Dedifferentiated amniotic fluid mesenchymal stem cell (primary cell): ENCODE results near the gene TECPR2.

ENCODE experiments used
- DNase-seq: peaks from one replicate; pipeline ENCODE4 v3.0.0-alpha.2; 2016; ENCODE audit errors: extremely low spot score

TECPR2 gene

DNA sequence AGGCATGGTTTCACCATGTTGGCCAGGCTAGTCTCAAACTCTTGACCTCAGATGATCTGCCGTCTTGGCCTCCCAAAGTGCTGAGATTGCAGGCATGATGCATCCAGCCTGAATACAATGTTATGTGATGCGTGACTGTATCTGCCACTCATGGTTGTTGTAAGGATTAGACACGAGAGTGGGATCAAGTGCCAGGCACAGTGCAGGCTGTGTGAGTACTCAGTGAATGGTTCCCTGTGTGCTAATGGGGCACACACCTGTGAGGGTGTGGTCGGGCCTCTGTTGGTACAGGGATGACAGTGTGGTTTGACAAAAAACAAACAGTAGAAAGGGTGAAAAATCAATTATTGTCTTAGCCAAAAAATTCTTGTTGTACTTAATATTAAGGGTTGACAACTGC, 61.8 kb downstream of the TECPR2 start:
- no peak for DNase-seq

DNA sequence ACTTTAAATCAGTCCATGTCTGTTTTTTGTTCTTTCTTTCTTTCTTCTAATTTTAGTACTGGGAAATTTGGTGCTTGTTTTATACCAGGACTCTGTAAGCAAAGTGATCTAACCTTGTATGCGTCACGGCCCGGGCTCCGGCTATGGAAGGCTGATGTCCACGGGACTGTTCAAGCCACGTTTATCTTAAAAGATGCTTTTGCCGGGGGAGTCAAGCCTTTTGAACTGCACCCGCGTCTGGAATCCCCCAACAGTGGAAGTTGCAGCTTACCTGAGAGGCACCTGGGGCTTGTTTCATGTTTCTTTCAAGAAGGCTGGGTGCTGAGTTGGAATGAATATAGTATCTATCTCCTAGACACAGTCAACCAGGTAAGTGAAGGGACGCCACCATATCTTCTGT, 62.2 kb downstream of the TECPR2 start:
- DNase-seq, result no peak

DNA sequence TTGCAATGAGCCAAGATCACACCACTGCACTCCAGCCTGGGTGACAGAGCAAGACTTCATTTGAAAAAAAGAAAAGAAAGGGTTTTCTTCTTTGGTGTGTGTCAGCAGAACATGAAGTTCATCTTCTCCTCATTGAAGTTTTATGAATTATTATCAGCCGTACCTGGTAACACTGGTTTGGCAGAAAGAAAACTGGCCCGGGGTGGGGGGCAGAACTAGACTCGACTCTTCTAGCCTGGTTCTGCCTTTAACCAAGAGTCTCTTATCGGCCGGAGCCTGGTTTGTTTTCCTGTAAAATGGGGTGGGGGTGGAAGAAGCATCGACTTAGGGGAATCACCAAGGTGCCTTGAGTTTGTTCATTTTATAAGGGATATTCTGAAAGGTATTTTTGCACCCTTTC, 64.1 kb downstream of the TECPR2 start:
- DNase-seq, result no peak

DNA sequence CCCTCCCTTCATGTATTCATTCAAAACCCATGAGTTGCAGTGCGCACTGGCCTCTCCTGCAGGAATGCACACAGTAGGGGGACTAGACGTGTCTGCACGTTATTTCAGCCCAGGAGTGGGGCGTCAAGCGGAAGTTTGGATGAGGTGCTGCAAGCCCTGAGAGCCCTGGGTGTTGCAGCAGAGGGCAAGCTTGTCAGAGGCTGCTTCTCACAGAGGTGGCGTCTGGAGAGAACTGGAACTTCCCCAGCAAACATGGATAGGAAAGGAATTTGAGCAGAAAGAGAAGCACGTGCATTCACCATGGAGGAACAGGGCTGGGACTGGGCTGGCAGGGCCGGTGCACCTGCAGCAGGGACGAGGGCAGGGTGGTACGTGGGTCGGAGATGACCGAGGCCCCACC, 64.9 kb downstream of the TECPR2 start:
- no peak for DNase-seq

DNA sequence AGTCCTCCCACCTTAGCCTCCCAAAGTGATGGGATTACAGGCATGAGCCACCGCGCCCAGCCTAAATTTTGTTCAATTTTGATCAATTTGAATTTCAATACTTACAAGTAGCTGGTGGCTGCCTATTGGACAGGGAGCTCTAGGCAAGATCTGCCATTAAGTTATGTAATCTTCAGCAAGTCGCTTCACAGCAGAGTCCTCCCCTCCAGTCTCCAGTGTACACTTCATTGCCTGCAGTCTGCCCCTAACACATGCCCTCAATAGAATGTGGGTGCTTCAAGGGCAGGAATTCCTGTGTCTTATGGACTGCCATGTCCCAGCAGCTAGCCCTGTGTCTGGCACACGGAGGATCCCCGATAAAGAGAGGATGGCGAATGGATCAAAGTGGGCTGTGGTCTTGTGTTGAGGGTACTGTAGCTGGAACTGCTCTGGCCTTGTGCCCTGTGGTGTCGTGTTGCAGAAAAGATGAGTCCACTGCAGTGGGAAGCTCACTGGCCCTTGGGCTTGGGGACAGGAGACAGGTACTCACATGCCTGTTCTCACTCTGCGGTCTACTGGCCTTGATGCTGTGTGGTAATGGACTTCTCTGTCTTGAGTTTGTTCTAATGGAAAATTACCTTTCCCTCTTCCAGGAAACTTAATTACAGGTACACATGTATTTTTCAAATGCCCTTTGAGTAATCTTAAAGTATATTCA, 67.6 kb downstream of the TECPR2 start:
- DNase-seq, result no peak

DNA sequence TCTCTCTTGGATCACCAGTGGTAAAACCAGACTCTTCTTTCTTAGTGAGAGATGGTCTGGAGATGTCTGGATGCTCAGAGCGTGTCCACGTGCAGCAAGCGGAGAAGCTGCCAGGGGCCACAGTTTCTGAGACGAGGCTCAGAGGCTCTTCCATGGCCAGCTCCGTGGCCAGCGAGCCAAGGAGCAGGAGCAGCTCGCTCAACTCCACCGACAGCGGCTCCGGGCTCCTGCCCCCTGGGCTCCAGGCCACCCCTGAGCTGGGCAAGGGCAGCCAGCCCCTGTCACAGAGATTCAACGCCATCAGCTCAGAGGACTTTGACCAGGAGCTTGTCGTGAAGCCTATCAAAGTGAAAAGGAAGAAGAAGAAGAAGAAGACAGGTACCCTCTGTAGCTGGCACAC, 69.0 kb downstream of the TECPR2 start:
- DNase-seq, result no peak

DNA sequence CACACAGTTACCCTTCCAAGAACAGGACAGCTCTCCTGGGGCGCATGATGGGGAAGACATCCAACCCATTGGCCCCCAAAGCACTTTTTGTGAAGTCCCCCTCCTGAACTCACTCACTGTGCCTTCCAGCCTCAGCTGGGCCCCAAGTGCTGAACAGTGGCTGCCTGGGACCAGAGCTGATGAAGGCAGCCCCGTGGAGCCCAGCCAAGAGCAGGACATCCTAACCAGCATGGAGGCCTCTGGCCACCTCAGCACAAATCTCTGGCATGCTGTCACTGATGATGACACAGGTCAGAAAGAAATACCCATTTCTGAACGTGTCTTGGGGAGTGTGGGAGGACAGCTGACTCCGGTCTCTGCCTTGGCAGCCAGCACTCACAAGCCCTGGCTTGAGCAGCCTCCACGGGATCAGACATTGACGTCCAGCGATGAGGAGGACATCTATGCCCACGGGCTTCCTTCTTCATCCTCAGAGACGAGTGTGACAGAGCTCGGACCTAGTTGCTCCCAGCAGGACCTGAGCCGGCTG, 72.0 kb downstream of the TECPR2 start:
- DNase-seq, result no peak

DNA sequence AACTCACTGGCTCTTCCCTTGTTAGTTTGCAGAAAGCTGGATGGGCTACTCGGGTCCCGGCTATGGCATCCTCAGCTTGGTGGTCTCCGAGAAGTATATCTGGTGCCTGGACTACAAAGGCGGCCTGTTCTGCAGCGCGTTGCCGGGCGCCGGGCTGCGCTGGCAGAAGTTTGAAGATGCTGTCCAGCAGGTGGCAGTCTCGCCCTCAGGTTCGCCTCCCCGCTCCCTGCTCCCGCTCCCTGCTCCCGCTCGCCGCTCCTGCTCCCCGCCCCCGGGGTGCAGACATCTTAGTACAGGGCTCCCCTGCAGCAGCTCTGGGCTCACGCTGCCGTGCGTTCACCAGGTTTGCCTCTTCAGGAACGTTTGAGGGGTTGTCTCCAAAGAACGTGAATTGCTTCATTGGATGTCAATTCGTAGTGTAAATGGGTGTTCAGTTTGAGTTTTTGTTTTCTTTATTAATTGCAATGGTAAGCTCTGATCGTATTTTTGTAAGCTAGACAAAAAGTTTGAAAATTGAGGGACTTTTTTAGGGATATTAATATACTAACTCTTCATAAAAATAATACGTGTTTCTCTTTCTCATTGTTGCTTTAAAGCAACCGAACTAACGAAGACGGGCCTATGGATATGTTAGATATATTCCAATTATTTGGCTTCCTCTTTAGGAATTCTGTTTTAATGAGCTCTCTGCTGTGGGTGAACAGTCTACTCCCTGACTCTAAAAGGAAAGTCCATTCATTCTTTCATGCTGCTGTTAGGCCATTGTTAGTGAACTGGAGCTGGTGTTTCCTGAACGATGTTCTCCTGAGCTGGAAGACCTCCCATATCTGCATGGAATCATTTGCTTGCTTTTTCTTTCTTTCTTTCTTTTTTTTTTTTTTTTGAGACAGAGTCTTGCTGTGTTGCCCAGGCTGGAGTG, 75.5 kb downstream of the TECPR2 start:
- peak; percentile 56 for DNase-seq

DNA sequence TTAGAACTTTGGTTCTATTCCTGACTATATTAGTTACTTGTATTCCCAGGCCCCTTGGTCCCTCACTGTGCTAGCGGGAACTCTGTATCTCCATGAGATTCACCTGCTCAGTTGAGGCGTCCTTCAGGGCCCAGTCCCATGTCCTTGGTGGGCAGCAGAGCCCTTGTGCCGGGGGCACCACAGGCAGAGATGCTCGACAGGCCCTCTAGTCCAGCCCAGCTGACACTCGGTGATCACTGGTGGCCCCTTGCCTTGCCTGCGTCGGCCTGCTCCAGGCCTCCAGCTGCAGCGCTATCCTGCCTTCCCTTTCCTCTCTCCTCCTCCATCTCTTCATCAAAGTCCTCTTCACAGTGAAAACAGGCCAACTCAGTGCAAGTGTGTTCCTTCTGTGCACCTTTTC, 76.8 kb downstream of the TECPR2 start:
- no peak for DNase-seq

DNA sequence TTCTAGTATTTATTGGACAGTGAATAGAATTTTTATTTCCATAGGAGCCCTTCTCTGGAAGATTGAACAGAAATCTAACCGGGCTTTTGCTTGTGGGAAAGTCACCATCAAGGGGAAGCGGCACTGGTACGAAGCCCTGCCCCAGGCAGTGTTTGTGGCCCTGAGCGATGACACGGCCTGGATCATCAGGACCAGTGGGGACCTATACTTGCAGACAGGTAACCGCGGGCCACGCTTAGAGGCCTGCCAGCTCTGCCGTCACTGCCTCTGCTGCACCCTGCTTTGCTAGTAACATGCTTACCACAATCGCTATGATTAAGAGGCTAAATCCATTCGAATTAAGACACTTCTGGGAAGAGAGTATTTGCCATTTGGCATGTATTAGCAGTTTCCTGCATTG, 77.7 kb downstream of the TECPR2 start:
- DNase-seq, result no peak

DNA sequence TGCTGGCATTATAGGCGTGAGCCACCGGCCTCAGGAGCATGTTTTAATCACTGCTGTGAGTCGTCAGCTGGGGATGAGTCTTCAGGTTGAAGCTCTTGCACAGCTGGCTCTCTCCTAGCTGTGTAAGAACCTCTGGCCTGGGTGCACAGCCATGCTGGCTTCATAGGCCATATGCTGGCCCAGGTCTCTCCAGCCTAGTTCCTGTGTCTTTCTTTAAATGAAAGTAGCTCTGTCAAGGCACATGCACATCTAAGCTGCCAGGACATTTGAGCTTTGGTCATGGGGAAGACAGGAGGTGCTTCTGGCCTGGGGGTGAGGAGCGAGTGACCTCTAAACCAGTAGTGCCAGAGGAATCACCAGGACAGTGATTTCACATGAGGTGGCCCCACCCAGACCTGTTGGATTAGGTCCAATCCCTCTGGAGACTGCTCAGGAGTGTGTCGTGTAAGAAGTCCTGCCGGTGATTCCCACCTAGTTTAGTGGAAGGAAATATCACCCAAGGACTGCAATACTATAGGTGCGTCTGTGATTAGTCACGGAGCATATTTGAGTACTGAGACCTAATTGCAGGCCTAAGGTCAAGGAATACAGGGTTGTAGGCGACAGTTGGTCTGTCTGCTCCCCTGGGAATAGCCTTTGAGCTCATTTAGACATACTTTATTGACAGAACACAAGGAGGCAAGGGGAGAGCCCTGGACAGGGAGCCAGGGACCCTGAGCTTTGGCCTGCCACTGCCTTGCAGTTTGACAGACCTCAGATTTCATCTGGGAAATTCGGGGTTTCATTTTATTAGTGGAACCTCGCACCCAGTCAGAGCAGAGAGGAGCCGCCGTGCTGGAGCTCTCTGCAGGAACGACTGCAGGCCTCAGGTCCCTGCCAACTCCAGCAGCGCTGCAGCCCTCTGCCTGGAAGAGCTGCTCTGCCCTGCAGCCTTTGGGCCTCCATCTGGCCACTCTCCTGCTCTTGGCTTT, 79.8 kb downstream of the TECPR2 start:
- DNase-seq, result no peak

DNA sequence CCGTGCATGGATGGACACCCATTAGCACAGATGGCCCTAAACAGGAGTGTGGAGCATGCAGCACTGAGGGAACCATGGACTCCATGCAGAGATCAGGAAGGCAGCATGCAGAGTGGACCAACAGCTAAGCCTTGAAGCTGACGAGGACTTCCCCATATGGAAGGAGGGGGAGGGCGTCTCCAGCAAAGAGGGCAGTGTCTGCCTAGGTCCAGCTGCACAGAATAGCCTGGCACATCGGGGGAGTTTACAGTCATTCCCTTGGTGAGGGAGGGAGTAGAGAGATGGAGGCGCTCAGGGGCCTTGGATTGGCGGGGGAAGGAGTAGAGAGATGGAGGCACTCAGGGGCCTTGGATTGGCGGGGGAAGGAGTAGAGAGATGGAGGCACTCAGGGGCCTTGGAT, 82.3 kb downstream of the TECPR2 start:
- no peak for DNase-seq

DNA sequence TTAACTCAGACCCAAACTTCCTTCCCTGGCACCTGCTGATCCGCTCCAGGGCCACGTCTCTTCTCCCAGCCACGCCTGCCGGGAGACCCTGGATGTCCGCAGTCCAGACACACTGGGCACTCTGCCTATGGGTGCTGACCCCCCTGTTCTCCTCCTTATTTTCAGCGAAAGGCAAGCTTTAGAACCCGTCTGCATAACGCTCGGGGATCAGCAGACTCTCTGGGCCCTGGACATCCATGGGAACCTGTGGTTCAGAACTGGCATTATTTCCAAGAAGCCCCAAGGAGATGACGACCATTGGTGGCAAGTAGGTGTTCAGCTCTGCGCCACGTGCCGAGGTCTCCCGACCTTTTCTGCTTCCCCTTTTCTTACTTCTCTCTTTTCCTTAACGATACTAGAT, 82.9 kb downstream of the TECPR2 start:
- no peak for DNase-seq

DNA sequence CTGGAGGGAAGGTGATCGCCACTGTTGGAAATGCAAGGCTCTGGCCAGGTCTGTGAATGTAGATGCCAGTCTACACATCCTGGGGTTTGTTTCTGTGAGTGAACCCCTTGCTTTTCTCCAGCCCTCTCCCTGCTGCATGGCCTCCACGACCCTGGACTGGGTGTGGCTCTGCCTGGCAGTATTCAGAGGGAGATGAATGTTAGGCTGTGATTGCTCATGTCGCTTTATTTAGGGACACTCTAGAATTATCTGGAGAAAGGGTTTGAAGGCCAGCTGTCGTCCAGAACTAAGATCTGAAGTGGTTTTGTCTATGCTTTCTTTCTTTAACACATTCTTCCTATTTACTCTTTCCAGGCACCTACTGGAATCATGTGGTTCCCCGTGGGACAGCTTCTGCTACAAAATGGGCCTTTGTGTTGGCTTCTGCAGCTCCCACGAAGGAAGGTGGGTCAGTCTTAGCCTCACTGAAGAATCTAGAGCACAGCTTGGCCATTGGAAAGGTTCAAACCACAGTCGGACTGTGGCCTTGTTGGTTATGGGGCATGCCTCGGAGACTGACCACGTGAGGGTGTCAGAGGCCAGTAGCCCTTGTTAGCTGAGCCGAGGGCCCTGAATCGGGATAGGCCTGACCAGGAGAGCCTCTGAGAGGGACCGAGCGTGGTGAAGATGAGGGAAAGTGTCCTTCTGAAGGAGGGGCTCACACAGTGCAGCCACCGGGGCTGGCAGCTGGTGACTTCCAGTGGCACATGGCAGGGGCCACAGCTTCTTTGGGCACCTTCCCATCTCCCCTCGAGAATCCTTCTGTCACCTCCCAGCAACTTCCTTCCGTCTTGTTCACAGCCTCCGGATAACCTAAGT, 87.7 kb downstream of the TECPR2 start:
- no peak for DNase-seq

DNA sequence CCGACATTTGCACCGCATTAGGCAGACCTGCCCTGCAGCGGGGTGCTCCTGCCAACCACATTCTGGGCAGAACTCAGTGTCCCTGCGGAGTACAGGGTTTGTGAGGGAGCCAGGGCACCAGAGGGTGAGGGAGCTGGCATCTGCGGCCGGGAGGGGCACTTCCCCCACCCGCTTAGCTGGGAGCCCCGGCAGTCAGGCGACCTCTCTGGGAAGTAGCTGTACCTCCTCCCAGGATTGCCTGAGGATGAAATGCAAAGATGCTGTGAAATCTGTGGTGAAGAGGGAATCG, 88.3 kb downstream of the TECPR2 start:
- no peak for DNase-seq

DNA sequence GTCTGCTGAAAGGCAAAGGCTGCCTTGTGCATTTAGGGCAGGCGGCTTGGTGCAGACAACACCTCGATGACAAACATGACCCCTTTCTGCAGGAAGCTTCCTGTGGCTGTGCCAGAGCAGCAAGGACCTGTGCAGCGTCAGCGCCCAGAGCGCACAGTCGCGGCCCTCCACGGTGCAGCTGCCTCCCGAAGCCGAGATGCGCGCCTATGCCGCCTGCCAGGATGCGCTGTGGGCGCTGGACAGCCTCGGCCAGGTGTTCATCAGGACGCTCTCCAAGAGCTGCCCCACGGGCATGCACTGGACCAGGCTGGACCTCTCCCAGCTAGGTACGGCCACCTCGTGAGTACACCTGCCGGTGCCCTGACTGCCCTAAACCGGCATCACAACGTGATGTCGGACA, 89.6 kb downstream of the TECPR2 start:
- DNase-seq, result no peak

DNA sequence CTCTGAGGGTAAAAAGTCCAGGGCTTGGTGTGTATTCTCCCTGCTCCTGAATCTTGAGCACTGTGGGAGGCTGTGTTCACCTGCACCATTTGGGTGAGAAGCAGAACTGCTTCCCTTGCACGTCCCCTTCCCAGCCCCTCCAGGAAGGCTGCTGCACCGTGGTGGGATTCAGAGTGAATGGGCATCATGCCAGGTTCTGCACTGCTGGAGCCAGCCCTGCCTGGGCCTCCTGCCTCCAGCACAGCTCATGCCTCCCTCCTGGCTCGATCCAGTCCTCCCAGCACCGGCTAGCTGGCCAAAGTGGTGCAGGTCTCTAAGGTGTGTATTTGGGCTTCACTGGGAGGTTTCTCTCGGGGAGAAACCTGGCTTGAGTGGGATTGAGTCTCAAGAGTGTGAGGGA, 92.0 kb downstream of the TECPR2 start:
- DNase-seq, result no peak

DNA sequence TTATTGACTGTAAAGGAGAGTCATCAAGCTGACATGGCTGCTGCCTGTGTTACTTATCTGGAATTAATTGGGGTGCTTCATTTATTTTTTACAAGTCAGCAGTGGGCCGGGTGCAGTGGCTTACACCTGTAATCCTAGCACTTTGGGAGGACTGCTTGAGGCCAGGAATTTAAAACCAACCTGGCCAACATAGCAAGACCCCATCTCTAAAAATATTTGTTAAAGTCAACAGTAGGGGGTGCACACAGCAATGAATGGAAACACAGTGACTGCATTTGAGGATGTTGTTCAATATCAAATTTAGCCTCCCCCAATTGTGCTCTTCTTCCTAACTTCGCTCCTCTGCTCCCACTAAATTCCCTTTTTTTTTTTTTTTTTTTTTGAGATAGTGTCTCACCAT, 94.8 kb downstream of the TECPR2 start:
- no peak for DNase-seq

DNA sequence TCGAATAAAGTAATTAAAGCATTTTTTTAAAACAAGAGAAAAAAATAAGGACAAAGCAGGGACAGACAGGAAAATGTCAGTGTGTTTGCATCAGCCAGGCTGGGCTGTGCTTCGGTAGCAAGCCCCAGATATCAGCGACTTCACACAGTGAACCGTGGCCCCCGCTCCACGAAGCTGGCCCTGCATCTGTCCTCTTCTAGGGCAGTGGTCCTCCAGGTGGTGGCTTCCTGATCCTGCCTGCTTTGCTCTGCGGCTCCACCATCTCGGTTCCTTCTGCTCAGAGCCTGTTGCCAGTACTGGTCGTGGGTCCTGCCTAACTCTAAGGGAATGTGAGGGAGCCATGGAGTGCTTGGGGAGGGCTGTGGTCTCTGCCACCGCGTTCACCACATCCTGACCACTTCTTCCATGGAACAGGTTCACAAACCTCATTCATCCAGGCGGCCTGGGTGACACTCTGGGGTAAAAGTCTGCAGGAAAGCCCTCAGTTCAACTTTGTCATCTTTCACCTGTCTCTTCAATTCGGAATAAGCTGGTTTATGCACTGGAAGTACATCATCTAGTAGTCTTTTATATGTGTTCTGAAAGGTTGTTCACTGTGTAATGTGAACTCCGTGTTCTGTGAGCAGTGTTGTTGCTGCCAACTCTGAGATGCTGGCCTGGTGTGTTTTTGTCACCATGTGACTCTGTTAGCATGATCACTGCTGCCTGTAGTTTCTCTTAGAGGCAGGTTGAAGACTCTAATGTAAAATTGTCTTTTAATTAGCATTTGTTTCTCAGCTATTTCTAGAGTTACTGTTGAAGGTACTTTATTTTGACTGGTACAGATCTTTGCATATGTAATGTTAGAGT, 99.0 kb downstream of the TECPR2 start:
- DNase-seq, result no peak

DNA sequence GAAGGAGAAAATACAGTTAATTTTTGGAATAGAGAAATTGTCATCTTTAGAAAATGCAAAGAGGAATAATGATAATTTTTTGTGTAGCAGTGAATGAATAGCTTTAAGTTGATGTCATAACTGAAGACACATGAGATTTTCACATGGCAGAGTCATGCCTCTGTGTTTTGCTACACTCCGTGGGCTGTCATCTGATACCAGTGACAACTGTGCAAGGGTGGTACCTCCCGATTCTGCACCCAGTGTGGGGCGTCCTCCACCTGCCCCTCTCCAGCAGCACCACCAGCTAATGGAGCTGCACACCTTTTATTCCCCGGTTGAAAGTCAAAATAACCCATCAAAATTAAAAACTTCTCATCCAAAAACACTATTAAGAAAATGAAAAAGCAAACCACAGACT, 99.7 kb downstream of the TECPR2 start:
- no peak for DNase-seq
